ENCODE data around the gene CNIH3. TPM values are rescaled to one million over a fixed set of nuclear protein-coding genes. Genes with fewer than 3 reads are reported as not detected.

Gene CNIH3
- total RNA-seq, 1 experiment from 2014 or later = 4.2 TPM

- no peak for DNase-seq
- Histone ChIP-seq H2BK12ac (ENCODE audit: insufficient read length, low read depth, low read length) (no peak overlapping the region), H3K23ac (ENCODE audit: insufficient read length, low read depth, low read length) (no peak overlapping the region), H2AFZ (ENCODE audit: low read length) (no peak overlapping the region), H3K18ac (ENCODE audit: insufficient read length, low read depth, low read length) (no peak overlapping the region), H2BK5ac (ENCODE audit: insufficient read length, low read length) (no peak overlapping the region), H2BK20ac (ENCODE audit: low read depth, low read length, poor library complexity, severe bottlenecking) (no peak overlapping the region), H3K9me3 (ENCODE audit: control insufficient read depth, low read depth, low read length) (no peaks in the 10 kb centered on the region), H4K91ac (ENCODE audit: insufficient read length, low read depth, low read length) (no peak overlapping the region), H3K14ac (ENCODE audit: insufficient read depth, low read length) (no peak overlapping the region), H2AK5ac (ENCODE audit: insufficient read length, low read length) (no peak overlapping the region), H3K27me3 (ENCODE audit: insufficient read depth, low read length) (no peaks in the 10 kb centered on the region), H3K56ac (ENCODE audit: insufficient read length, low read depth, low read length) (no peak overlapping the region), H3K4ac (ENCODE audit: low read depth, low read length) (no peak overlapping the region), H2BK120ac (ENCODE audit: low read depth, low read length, poor library complexity, severe bottlenecking) (no peak overlapping the region), H3T11ph (ENCODE audit: low read length) (no peak overlapping the region), H4K20me1 (ENCODE audit: control insufficient read depth, insufficient read depth, insufficient read length) (no peaks in the 10 kb centered on the region), H3K27ac (ENCODE audit: insufficient read length, low read depth, low read length) (no peak overlapping the region), H3K79me1 (ENCODE audit: insufficient read depth, low read depth, low read length, poor library complexity, severe bottlenecking) (no peaks in the 10 kb centered on the region), H3K9ac (ENCODE audit: extremely low read depth, insufficient read length, low read length) (no peak overlapping the region), H3K23me2 (ENCODE audit: insufficient read length, low read depth, low read length, poor library complexity, severe bottlenecking) (no peaks in the 10 kb centered on the region), H3K4me2 (ENCODE audit: insufficient read depth, insufficient read length, low read length) (no peak overlapping the region), H2BK15ac (ENCODE audit: low read depth, low read length) (no peak overlapping the region), H4K5ac (ENCODE audit: insufficient read length, low read depth, low read length) (no peak overlapping the region), H3K79me2 (ENCODE audit: insufficient read depth, low read length) (no peaks in the 10 kb centered on the region), H4K8ac (replicated peaks; ENCODE audit: insufficient read length, low read depth, low read length) (no peak overlapping the region), H3K4me1 (ENCODE audit: insufficient read depth, low read length) (no peaks in the 10 kb centered on the region; the same call in 1 of the 2 replicates)
- no peak overlapping the region for H3K4me3 Mint-ChIP-seq
- TF ChIP-seq, protein P1, sequence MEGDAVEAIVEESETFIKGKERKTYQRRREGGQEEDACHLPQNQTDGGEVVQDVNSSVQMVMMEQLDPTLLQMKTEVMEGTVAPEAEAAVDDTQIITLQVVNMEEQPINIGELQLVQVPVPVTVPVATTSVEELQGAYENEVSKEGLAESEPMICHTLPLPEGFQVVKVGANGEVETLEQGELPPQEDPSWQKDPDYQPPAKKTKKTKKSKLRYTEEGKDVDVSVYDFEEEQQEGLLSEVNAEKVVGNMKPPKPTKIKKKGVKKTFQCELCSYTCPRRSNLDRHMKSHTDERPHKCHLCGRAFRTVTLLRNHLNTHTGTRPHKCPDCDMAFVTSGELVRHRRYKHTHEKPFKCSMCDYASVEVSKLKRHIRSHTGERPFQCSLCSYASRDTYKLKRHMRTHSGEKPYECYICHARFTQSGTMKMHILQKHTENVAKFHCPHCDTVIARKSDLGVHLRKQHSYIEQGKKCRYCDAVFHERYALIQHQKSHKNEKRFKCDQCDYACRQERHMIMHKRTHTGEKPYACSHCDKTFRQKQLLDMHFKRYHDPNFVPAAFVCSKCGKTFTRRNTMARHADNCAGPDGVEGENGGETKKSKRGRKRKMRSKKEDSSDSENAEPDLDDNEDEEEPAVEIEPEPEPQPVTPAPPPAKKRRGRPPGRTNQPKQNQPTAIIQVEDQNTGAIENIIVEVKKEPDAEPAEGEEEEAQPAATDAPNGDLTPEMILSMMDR (conservative IDR thresholded peaks at IDR 0.05) = no peak
- no peaks in the 10 kb centered on the region for H3K27me3 Mint-ChIP-seq (ENCODE audit: low read depth)
- no CpG with 5 or more reads among the region's 5 CpGs for WGBS (ENCODE audit: extremely low coverage, insufficient read length, low lambda C conversion rate)
- H3K27ac Mint-ChIP-seq = no peak overlapping the region
- no peaks in the 10 kb centered on the region for H3K9me3 Mint-ChIP-seq
- peaks cover 11 to 19% of the 10 kb centered on the region in 2 experiments for H3K4me1 Mint-ChIP-seq
- no peaks in the 10 kb centered on the region for H3K36me3 Mint-ChIP-seq (ENCODE audit: insufficient read depth in 1 of 3, low read depth in 3 of 3)
Measured at GRCh38 chr1:224744521-224744920, 128.4 kb downstream of the CNIH3 start.
